Activated CD8-positive, alpha-beta memory T cell treated with anti-CD3 and anti-CD28 coated beads for 48 hours (primary cell): Measurements from ENCODE around the gene THOC5.
"Not testable (repeated sequence)": the region's sequence is repeated elsewhere in the genome, so short reads cannot be mapped to it uniquely, and the experiment has no call there.

Experiments used
- DNase-seq, 3 experiments: peaks; one replicate each; pipeline ENCODE4 v3.0.0-alpha.2; 2020; ENCODE audit warnings: low read depth in 2 of 3, low spot score in 2 of 3

THOC5 gene

GRCh38 chr22:29553351-29554224, at the start of gene THOC5:
THOC5 (minus strand) TSS chr22:29553757; CDS start chr22:29549147, 4,610 bp downstream.
- peak; percentile 67 to 83 (median 76) for DNase-seq

DNA sequence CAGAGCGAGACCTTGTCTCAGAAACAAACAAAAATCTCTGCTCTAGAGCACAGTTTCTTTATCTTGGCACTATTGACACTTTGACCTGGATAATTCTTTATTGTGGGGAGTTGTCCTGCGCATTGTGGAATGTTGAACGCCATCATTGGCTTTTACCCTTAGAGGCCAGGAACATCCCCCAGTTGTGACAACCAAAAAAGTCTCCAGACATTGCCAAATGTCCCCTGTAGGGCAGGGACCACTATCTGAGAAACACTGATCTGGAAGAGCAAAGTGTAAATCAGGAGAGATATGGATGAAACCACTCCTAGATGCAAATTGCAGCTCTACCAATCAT, 45.1 kb upstream of the THOC5 start:
- DNase-seq = no peak

GRCh38 chr22:29597871-29598683, 44.5 kb upstream of the THOC5 start:
- not testable (repeated sequence) for DNase-seq

DNA sequence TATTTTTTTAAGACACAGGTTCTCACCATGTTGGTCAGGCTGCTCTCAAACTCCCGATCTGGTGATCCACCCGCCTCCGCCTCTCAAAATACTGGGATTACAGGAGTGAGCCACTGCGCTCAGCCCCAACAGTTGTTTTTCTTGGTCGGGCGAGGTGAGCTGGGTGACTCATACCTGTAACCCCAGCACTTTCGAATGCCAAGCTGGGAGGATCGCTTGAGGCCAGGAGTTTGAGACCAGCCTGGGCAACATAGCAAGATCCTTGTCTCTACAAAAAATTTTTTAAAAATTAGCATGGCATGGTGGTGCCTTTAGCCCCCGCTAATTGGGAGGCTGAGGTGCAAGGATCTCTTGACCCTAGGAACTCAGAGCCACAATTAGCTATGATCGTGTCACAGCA, 42.9 kb upstream of the THOC5 start:
- DNase-seq = no peak

- DNase-seq = not testable (repeated sequence)
Measured at GRCh38 chr22:29594447-29594846, 40.9 kb upstream of the THOC5 start.

DNA sequence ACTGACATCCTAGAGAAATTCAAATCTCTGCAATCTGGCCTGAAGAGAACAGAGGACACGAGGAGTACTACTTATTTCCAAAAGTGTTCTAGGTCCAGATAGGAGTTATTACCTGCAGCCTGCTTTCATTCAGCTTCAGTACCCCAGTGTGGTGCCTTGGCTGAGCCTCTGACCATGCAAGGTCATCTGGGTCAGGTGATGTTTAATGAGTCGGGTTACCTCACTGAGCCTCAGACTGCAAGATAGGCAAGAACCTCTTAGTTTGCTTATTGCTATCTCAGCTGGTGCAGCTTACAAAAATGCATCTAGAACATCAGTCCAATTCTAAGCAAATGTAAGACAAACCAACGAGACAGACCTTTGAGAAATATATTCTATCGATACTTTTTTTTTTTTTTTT, 40.4 kb upstream of the THOC5 start:
- DNase-seq = no peak

DNA sequence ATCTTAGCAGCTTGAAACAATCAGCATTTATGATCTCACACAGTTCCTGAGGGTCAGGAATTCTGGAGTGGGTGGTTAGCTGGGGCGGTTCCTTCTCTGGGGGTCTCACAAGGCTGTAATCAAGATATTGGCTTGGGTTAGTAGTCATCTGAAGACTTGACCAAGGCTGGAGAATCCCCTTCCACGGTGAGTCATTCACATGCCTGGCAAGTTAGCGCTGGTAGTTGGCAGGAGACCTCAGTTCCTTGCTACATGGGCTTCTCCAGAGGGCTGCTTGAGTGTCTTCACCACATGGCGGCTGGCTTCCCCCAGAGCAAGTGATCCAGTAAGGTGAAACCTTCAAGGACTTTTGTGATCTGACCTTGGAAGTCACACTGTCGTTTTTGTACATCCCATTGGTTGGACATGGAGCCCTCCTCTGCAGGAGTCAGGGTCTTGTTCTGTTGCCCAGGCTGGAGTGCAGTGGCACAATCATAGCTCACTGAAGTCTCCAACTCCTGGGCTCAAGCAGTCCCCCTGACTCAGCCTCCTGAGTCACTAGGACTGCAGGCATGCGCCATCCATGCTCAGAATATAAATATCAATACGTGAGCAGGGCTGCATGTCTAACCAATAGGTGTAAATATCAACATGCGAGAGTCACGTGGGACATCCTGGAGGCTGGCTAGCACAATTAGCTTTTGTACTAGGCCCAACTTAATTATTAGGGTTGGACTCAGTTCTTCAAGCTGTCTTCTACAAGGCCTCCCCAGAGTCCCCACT, 34.6 kb upstream of the THOC5 start:
- DNase-seq = no peak

DNA sequence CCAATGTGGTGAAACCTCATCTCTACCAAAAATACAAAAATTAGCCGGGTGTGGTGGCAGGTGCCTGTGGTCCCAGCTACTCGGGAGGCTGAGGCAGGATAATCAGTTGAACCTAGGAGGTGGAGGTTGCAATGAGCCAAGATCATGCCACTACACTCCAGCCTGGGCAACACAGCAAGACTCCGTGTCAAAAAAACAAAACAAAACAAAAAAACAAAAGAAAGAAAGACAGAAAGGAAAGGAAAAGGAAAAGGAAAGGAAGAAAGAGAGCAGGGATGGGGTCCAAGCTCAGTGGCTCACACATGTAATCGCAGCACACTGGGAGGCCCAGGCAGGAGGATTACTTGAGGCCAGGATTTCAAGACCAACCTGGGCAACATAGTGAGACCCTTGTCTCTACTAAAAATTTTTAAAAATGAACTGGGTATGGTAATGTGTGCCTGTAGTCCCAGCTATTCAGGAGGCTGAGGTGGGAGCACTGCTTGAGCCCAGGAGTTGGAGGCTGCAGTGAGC, 32.7 kb upstream of the THOC5 start:
- DNase-seq = not testable (repeated sequence)

DNA sequence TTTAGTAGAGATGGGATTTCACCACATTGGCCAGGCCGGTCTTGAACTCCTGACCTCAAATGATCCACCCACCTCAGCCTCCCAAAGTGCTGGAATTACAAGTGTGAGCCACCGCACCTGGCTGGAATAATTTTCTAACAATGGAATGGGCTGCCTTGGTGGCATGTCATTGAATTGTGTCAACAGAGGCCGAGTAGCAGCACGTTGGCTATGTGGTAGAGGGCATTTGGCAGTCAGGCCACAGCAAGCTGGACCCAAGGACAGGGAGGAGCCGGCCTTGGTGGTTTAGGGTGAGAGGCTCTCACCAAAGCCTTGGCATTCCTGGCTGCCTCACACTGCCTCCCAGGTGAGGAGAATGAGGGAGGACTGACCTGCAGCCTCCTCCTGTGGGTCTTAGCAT, 31.4 kb upstream of the THOC5 start:
- no peak for DNase-seq

GRCh38 chr22:29581799-29582198, 28.2 kb upstream of the THOC5 start:
- no peak for DNase-seq

DNA sequence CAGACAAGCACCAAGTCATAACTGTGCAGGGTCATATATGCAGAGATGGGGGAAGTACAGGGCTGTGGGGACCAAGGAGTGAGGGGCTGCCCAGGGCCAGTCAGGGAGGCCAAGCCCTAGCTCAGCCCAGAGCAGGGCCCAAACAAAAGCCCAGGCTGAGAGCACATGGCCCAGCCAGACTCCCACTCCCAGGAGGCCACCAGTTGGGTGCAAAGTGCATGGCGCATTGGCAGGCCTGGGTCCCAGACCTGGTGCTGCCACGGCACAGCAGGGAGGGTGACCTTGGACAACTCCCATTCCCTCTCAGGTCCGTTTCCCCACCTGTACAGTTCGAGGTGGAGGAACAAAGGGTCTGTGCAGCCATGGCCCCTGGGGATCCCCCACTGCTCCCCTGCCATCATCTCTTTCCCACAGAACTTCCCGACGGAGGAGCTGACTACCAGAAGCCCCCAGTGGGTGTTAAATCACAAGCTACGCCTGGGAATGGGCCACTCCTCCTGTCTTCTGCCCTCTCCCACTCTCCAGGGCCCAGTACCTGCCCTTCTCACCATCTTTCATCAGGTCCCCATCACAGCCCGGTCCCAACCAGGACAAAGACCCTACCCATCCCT, 26.7 kb upstream of the THOC5 start:
- DNase-seq = peak in 1 of 3 experiments; percentile 10

DNA sequence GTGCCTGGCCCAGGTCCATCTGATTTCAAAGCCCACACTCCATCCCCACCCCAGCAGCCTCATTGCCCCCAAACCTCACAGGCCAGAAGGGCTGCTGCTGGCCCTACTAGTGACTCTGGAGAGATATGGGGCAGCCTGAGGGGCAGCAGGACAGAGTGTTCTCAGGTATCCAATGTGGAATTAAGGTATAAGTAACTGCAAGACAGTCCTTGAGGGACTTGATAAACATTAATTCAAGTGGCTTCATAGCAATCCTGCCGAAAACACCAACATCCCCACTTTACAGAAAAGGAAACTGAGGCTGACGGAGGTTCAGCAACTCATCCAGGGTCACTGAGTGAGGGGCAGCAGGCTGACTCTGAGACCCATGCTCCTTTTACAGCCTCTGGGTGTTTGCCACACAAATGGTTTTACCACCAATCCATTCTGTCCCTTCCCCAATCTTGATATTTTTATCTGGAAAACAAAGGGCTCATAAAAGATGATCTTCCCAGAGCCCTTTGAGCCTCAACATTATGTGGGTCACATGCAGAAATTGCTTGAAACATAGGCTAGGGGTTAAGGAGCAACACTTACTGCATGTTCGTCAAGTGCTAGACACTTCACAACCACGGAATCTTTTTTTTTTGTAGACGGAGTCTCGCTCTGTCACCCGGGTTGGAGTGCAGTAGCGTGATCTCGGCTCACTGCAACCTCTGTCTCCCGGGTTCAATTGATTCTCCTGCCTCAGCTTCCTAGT, 25.1 kb upstream of the THOC5 start:
- no peak for DNase-seq

DNA sequence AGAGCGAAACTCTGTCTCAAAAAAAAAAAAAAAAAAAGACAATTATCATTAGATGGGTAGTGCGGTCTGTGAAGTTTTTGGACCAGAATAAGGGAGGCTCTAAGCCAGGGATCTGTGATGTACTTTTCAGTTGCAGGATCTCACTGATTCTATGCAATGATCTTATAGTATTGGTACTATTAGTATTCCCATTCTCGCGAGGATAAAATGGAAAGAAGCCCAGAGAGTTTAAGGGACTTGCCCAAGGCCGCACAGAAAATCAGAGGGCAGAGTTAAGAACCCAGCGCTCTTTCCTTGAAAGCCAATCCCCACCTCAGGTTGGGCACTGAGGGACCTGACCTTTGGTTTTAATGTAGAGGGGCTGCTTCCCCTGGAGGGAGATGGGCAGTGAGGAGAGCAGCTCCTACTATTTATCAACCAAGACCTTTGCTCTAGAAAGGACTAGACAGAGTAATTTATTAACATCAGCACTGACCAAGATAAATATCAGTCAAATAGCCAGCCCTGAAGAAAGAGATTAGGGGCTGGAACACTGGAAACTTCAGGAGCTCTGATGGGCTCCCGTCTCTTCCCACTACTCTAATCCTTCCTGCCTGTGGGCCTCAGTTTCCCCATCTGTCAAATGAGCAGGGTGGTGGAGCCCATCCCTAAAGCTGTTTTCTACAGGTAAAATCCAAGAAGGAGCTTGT, 21.3 kb upstream of the THOC5 start:
- no peak for DNase-seq

GRCh38 chr22:29570912-29571549, 17.5 kb upstream of the THOC5 start:
- no peak for DNase-seq

DNA sequence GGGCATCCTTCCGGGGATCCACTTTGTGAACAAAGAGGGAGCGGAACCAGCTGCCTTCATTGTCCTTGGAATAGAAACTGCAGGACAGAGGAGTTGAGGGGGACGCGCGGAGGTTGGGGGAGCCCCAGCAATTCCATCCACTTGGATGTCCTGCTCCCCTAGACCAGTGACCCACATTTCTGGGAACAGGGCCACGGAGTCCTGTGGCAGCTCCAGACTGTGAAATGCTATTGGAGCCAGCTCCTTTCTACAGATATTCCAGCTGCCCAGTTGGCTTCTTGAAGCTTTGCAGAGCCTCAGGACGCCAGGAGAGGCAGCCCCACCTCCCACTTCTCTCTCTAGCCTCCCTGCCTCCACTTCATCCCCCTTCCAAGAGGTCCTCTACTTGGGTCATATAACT, 16.9 kb upstream of the THOC5 start:
- no peak for DNase-seq

GRCh38 chr22:29569011-29569678, 15.6 kb upstream of the THOC5 start:
- DNase-seq = no peak

DNA sequence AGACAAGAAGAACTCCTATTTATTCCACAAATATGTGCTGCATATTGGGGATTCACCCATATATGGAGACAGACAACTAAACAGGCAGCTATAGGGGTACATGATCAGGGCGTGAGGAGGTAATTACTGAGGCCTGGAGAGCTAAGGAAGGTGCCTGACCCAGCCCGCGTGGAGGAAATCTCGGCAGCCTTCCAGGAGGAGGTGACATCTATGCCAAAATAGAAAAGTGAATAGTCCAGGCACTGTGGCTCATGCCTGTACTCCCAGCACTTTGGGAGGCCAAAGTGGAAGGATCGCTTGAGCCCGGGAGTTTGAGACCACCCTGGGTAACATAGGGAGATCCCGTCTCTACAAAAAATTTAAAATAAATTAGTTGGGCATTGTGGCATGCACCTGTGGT, 13.8 kb upstream of the THOC5 start:
- DNase-seq = no peak

GRCh38 chr22:29566513-29566912, 13.0 kb upstream of the THOC5 start:
- DNase-seq = not testable (repeated sequence)
